Stomach (tissue), 4 donors: ENCODE measurements around the gene IQCH.

ENCODE experiments used
- CTCF ChIP-seq, 7 experiments: fragments of 450-650 bp in 4 of 7; fragments of 200-600 bp in 3 of 7; sonication (generic) in 3 of 7; IDR thresholded peaks; one replicate each; pipeline ENCODE4 v1.5.1; 2016 to 2019; ENCODE audit warnings: antibody characterized with exemption in 7 of 7, control low read depth in 2 of 7, mild to moderate bottlenecking in 1 of 7
- POLR2A ChIP-seq, 4 donors: fragments of 450-650 bp; IDR thresholded peaks; one replicate each; pipeline ENCODE4 v1.6.1; 2016; ENCODE audit warnings: antibody characterized with exemption in 4 of 4, control low read depth in 2 of 4, mild to moderate bottlenecking in 1 of 4, moderate library complexity in 1 of 4

GRCh38 chr15:67515557-67515956 is 261.0 kb downstream of the IQCH start:
- TF ChIP-seq CTCF (IDR thresholded peaks at IDR 0.05) = no peak
- no peak for TF ChIP-seq POLR2A (IDR thresholded peaks at IDR 0.05)
